Panc1 (cell line): Measurements from ENCODE around the gene MLX. TPM values are rescaled to one million over a fixed set of nuclear protein-coding genes. Genes with fewer than 3 reads are reported as not detected.

ENCODE experiments used
- ATAC-seq: fragments of 200-7000 bp; cut with Tn5 transposase; 2 replicates; pipeline ENCODE4 v1.9.1; 2020; ENCODE audit warnings: mild to moderate bottlenecking, moderate library complexity
- Bru-seq: library from RNA; stranded (reverse); fragments of 400-500 nt; gene quantifications from one replicate; lab custom pipeline; 2021; lab: Mats Ljungman, UMichigan
- BruChase-seq, 2 experiments: library from RNA; stranded (reverse); fragments of 400-500 nt; gene quantifications; one replicate each; lab custom pipeline; 2021; lab: Mats Ljungman, UMichigan
- BruUV-seq: library from RNA; stranded (reverse); fragments of 400-500 nt; replicated peaks from 2 replicates; lab custom pipeline; 2021; lab: Mats Ljungman, UMichigan
- CTCF ChIA-PET: fragments of 300-600 bp; sonication (Branson Sonifier 250); formaldehyde crosslinking; loops from one replicate; lab custom pipeline; 2022; ENCODE audit warnings: antibody characterized with exemption; lab: Charles Lee
- POLR2A ChIA-PET: fragments of 300-600 bp; sonication (Branson Sonifier 250); formaldehyde crosslinking; loops from one replicate; lab custom pipeline; 2022; ENCODE audit warnings: antibody characterized with exemption; lab: Charles Lee
- DNase-seq: peaks from one replicate; pipeline ENCODE4 v3.0.0-alpha.2; 2010; ENCODE audit warnings: low read depth, low spot score
- H3K27ac ChIP-seq: 2 replicates; pipeline ENCODE4 v1.5.1; 2011; ENCODE audit warnings: mild to moderate bottlenecking, low read length, inconsistent platforms
- H3K27me3 ChIP-seq: fragments of 200-500 bp; sonication (Bioruptor generic); 2 replicates; pipeline ENCODE4 v1.6.0; 2014; ENCODE audit warnings: low read length, inconsistent platforms; ENCODE audit not compliant: control insufficient read depth, insufficient read depth
- H3K36me3 ChIP-seq: fragments of 200-500 bp; sonication (Bioruptor generic); 2 replicates; pipeline ENCODE4 v1.5.1; 2014; ENCODE audit warnings: inconsistent platforms, mild to moderate bottlenecking, low read length, moderate library complexity; ENCODE audit not compliant: control insufficient read depth, insufficient read depth
- H3K4me1 ChIP-seq: 2 replicates; pipeline ENCODE4 v1.5.1; 2011; ENCODE audit warnings: inconsistent platforms, mild to moderate bottlenecking, low read length, moderate library complexity; ENCODE audit not compliant: control insufficient read depth, insufficient read depth
- H3K4me3 ChIP-seq, 2 experiments: 2 replicates each; pipeline ENCODE4 v1.5.1; 2011 to 2012; ENCODE audit warnings: low read depth in 2 of 2, low read length in 2 of 2, mild to moderate bottlenecking in 2 of 2, inconsistent platforms in 1 of 2, moderate library complexity in 1 of 2
- H3K9me3 ChIP-seq: fragments of 200-500 bp; sonication (Bioruptor generic); 2 replicates; pipeline ENCODE4 v1.5.1; 2014; ENCODE audit warnings: low read depth, mild to moderate bottlenecking, inconsistent platforms, low read length, moderate library complexity; ENCODE audit not compliant: control insufficient read depth, insufficient read depth
- CTCF ChIP-seq: fragments of 450-650 bp; IDR thresholded peaks from 2 replicates; pipeline ENCODE4 v1.5.1; 2017; ENCODE audit warnings: mild to moderate bottlenecking
- POLR2AphosphoS5 ChIP-seq: IDR thresholded peaks from 2 replicates; pipeline ENCODE4 v1.6.1; 2012; ENCODE audit warnings: mild to moderate bottlenecking, low read depth, low read length, moderate library complexity
- REST ChIP-seq, 2 experiments: IDR thresholded peaks; 2 replicates each; pipeline ENCODE4 v1.6.1; 2011 to 2012; ENCODE audit warnings: low read depth in 2 of 2, control low read depth in 1 of 2, low read length in 1 of 2, mild to moderate bottlenecking in 1 of 2, moderate library complexity in 1 of 2; ENCODE audit not compliant: insufficient read depth in 1 of 2
- SIN3A ChIP-seq: IDR thresholded peaks from 2 replicates; pipeline ENCODE4 v1.6.1; 2012; ENCODE audit warnings: low read depth, mild to moderate bottlenecking, low read length, moderate library complexity, borderline replicate concordance; ENCODE audit not compliant: insufficient read depth
- in situ Hi-C: cut with HindIII; loops from 2 replicates; pipeline ENCODE4 v1.10.0; 2016; ENCODE audit warnings: low sequenced_read_pairs, low pct_unique_long_range_greater_than_20kb
- intact Hi-C: fragments of 100-400 bp; cut with micrococcal nuclease; formaldehyde crosslinking; loops from one replicate; pipeline ENCODE4 v1.10.0; 2022; ENCODE audit not compliant: unreplicated experiment
- long read RNA-seq: library from polyadenylated mRNA; unstranded; transcript quantifications from one replicate; pipeline ENCODE4 v2.0.0, GENCODE V29; 2021; ENCODE audit not compliant: unreplicated experiment
- polyA plus RNA-seq: library from polyadenylated mRNA; unstranded; fragments of >200 nt; gene quantifications from one replicate; pipeline ENCODE4 v1.2.1, GENCODE V29; 2012; ENCODE audit warnings: missing spikeins; ENCODE audit not compliant: insufficient read length
- total RNA-seq: library from RNA; stranded (reverse); gene quantifications from one replicate; pipeline ENCODE4 v1.2.1, GENCODE V29; 2021; ENCODE audit not compliant: unreplicated experiment

Gene MLX
- 35.8 TPM for total RNA-seq
- polyA plus RNA-seq: 42.3 TPM
- percentile 74 among the genes with signal in this experiment for Bru-seq, nascent RNA
- percentile 88 among the genes with signal in this experiment for BruChase-seq, experiment 1, labeled RNA remaining after a 2-hour chase
- BruChase-seq, experiment 2, labeled RNA remaining after a 6-hour chase: percentile 91 among the genes with signal in this experiment
- long read RNA-seq, transcript MLX-203 (8 exons, 2,428 nt): major isoform, 17 of 51 reads
- long read RNA-seq, transcript MLX-202 (7 exons, 2,334 nt): minor isoform, 10 of 51 reads
- long read RNA-seq, transcript MLX-201 (8 exons, 2,586 nt): minor isoform, 7 of 51 reads
- long read RNA-seq, partial matches to known transcripts: 1 of 51 reads
- long read RNA-seq, other reads (novel, unspliced or antisense): 15 of 51 reads

- ChIA-PET CTCF (interaction anchor here (0.7 kb wide), 1 partner anchor 113 kb away, joined by 4 read pairs; no protein-coding TSS in a partner anchor), POLR2A (no interaction called here)
- no peaks in the 10 kb centered on the region for H3K9me3 ChIP-seq
- no peaks in the 10 kb centered on the region for H3K27me3 ChIP-seq
- DNase-seq: no peak
- peak within 1 kb of the TSS; percentile 62 to 72 for H3K4me3 ChIP-seq
- peaks cover 8% of the 10 kb centered on the region for H3K36me3 ChIP-seq
- H3K27ac ChIP-seq: peak within 1 kb of the TSS; percentile 84
- TF ChIP-seq POLR2AphosphoS5 (peak; percentile 71), CTCF (no peak), SIN3A (0 out of 2 replicates have a peak, but pooled peaks have one; percentile 30)
- in situ Hi-C loops (no loop called here), intact Hi-C loops (no loop called here)
- ATAC-seq: peak; percentile 75
- TSS peak; percentile 21 for BruUV-seq
- H3K4me1 ChIP-seq: peaks cover 36% of the 10 kb centered on the region
These were observed at the start of gene MLX for GRCh38 chr17:42566883-42567573. Gene MLX, plus strand, starts transcription at chr17:42567100. Its CDS starts 25 bp downstream, at chr17:42567125.

- no peaks in the 10 kb centered on the region for H3K9me3 ChIP-seq
- H3K4me3 ChIP-seq: no peak overlapping the region
- in situ Hi-C loops: no loop called here
- ChIA-PET POLR2A (no interaction called here), CTCF (interaction anchor here (0.6 to 1.3 kb wide), 3 partner anchors 10 to 203 kb away, joined by 5 read pairs; partner anchors contain the start of gene CAVIN1)
- DNase-seq (no peak), ATAC-seq (peak; percentile 75)
- BruUV-seq: no TSS peak
- H3K4me1 ChIP-seq: peaks cover 60% of the 10 kb centered on the region
- peak overlapping the region; percentile 97 for H3K27ac ChIP-seq
- peak; percentile 88 for TF ChIP-seq CTCF
- TF ChIP-seq REST (IDR thresholded peaks at IDR 0.05; ENCODE audit: insufficient read depth in 1 of 2, low read depth in 2 of 2, low read length in 1 of 2): no peak
- intact Hi-C loops: no loop called here
- no peaks in the 10 kb centered on the region for H3K27me3 ChIP-seq
- H3K36me3 ChIP-seq: no peaks in the 10 kb centered on the region
These were observed 49.4 kb upstream of the MLX start for GRCh38 chr17:42517516-42517915.
